LNCaP clone FGC (cell line): ENCODE data around the gene SERPINB5.

ENCODE experiments used
- DNase-seq: peaks from one replicate; pipeline ENCODE4 v3.0.0-alpha.2; 2011; ENCODE audit warnings: low read depth
- H3K4me3 ChIP-seq: 2 replicates; pipeline ENCODE4 v1.5.1; 2011; ENCODE audit warnings: mild to moderate bottlenecking, low read depth, low read length, control low read depth
- TF ChIP-seq, protein P1 (sequence below): IDR thresholded peaks from 2 replicates; pipeline ENCODE4 v1.5.1; 2012; ENCODE audit warnings: mild to moderate bottlenecking; ENCODE audit not compliant: control insufficient read depth, insufficient read depth; ENCODE audit errors: extremely low read depth

SERPINB5 gene

DNA sequence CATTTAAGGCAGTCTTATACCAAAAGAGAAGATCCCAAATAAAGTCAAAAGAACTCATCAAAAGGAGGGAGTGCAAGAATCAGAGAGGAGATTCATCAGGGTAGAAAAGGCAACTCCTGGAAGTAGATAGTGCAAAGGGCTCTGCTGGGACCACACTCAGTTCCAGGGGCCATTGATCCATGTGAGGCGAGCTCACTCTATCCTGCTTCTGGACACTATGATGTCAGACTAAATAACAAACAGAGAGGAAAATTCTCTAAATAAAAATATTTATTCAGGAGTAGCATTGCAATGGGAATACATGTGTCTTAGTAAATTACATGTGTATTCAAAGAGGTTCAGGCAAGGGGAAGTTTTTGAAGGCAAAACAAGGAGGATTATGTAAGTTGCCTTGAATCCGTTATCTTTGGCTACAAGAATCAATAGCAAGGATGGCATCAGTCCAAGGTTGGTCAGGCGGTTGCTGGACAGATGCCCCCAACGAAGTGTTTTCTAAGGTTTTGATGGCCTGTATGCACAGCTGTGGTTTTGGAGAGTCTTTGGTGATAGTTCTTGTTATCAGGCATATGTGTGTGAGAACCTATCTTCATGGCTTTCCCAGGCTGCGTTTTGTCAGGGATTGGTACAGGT is 52.2 kb downstream of the SERPINB5 start:
- no peak for DNase-seq
- TF ChIP-seq, protein P1, sequence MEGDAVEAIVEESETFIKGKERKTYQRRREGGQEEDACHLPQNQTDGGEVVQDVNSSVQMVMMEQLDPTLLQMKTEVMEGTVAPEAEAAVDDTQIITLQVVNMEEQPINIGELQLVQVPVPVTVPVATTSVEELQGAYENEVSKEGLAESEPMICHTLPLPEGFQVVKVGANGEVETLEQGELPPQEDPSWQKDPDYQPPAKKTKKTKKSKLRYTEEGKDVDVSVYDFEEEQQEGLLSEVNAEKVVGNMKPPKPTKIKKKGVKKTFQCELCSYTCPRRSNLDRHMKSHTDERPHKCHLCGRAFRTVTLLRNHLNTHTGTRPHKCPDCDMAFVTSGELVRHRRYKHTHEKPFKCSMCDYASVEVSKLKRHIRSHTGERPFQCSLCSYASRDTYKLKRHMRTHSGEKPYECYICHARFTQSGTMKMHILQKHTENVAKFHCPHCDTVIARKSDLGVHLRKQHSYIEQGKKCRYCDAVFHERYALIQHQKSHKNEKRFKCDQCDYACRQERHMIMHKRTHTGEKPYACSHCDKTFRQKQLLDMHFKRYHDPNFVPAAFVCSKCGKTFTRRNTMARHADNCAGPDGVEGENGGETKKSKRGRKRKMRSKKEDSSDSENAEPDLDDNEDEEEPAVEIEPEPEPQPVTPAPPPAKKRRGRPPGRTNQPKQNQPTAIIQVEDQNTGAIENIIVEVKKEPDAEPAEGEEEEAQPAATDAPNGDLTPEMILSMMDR = no peak
- no peak overlapping the region for H3K4me3 ChIP-seq

DNA sequence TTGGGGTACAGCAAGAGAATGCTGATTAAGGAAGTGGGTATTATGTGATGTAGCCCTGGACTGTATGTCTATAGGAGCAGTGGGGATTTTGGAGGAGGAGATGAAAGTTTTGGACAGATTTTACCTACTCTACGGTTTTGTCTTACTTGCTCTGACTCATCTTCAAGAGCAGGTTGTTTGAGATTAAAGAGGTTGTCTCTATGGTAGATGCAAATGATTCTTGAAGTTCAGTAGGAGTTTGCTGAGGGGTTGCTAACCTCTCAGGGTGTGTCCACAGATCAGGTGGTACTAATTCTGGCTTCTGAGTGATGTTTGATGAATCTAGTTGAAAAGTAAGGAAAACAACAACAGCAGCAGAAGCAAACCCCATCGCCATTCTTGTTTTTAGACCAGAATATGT is 55.7 kb downstream of the SERPINB5 start:
- no peak for DNase-seq
- H3K4me3 ChIP-seq = no peak overlapping the region
- TF ChIP-seq, protein P1 = no peak

GRCh38 chr18:63534615-63535014 is 57.9 kb downstream of the SERPINB5 start:
- TF ChIP-seq, protein P1 = no peak
- DNase-seq = no peak
- H3K4me3 ChIP-seq = no peak overlapping the region

DNA sequence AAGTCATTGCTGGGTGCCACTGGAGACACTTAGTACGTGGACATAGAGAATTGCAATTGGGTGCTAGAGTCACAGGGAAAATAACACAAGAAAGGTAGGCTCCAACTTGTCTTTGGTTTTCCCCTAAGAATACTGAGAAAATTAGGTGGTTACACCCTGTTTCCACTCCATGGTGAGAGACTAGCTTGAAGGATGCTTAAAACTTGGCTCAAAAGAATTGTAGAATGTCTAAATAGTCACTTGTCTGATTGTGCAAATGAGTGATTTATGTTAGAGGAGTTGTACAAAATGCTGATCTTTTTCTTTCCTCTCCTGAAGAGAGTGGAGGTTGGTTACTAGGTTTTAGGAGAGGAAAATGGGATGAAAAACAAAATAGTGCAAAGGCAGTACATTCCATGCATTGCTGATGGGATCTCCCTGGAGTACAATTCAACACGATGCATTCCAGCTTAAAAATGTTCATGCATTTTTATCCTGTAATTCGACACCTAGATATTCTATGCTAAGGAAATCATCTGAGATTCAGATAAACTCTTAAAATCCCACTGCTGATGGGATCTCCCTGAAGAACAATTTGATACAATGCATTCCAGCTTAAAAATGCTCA is 63.2 kb downstream of the SERPINB5 start:
- TF ChIP-seq, protein P1 = no peak
- no peak overlapping the region for H3K4me3 ChIP-seq
- no peak for DNase-seq

DNA sequence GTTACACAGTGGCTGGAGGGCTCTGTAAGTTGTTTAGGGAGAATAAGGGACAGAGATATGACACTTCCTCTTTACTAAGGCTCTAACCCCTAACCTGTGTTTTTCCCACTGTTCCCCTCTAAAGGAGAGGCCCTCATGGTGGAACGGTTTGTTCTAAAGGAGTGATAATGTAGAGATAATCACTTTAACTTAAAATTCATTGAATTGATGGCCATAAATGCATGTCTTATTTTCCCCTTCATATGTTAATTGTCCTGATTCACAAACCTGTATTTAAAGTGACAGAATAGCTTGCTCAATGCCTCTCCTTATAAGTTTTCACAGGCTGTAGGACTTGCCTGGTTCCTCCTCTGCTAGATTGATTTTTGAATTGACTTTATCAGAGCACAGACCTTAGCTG is 65.3 kb downstream of the SERPINB5 start, which contains the start of gene SERPINB12:
Gene SERPINB12 (plus strand): TSS at position 301 of the 400 bp plus-strand sequence. CDS start 13,791 bp downstream, outside the sequence.
- no peak within 1 kb of the TSS for H3K4me3 ChIP-seq
- TF ChIP-seq, protein P1 = no peak
- no peak for DNase-seq

DNA sequence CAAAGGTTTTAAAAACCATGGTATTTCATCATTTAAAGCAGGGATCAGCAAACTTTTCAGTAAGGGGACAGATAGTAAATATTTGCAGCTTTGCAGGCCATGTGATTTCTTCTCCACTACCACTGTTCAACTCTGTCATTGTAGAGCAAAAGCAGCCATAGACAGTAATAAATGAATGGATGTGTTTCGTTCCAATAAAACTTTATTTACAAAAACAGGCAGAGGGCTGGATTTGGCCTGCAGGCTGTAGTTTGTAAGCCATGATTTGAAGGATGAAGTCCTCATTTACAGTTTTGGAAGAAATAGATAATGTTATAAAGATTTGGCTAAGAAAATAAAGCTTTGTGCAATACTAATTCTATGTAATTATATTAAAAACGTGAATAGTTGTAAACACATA is 67.3 kb downstream of the SERPINB5 start:
- no peak for DNase-seq
- H3K4me3 ChIP-seq = no peak overlapping the region

More for the DNA sequence above, 67.3 kb downstream of the SERPINB5 start:
- TF ChIP-seq, protein P1 = no peak
